HG03520 (cell line): ENCODE results near the gene MYL11.

Source experiments
- ATAC-seq: cut with Tn5 transposase; IDR thresholded peaks from one replicate; pipeline ENCODE4 v1.9.1; 2021; ENCODE audit warnings: mild to moderate bottlenecking, moderate library complexity; ENCODE audit not compliant: unreplicated experiment

Gene MYL11

DNA sequence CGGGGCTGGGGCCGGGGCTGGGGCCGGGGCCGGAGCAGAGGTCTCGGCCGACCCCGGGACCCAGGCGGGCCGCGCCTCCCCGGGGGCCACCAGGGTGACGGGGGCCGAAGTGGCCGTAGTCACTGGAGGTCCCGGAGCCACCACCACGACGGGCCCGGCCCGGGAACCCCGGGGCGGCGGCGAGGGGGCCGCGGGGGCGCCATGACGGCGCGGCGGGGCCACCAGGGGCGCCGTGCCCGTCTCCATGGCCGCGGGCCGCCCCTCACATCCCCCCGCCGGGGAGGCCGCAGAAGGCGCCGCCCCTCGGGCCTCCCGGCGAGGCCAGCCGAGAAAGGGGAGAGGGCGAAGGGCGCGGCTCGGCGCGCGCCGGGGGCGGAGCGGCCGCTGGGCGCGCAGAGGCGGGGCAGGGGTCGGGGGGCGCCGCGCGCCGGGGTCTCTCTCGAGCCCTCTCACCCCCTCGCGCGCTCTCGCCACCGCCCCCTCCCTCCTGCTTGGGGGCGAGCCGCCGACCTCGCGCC, 4.6 kb upstream of the MYL11 start:
- no peak for ATAC-seq

- peak; percentile 67 for ATAC-seq
Measured at GRCh38 chr16:30370456-30371247, 4.0 kb upstream of the MYL11 start, which contains the start of gene TBC1D10B. TBC1D10B (minus strand) TSS chr16:30370494; CDS start chr16:30370183, 311 bp downstream.

- no peak for ATAC-seq
Measured at GRCh38 chr16:30371248-30371816, 3.3 kb upstream of the MYL11 start.

DNA sequence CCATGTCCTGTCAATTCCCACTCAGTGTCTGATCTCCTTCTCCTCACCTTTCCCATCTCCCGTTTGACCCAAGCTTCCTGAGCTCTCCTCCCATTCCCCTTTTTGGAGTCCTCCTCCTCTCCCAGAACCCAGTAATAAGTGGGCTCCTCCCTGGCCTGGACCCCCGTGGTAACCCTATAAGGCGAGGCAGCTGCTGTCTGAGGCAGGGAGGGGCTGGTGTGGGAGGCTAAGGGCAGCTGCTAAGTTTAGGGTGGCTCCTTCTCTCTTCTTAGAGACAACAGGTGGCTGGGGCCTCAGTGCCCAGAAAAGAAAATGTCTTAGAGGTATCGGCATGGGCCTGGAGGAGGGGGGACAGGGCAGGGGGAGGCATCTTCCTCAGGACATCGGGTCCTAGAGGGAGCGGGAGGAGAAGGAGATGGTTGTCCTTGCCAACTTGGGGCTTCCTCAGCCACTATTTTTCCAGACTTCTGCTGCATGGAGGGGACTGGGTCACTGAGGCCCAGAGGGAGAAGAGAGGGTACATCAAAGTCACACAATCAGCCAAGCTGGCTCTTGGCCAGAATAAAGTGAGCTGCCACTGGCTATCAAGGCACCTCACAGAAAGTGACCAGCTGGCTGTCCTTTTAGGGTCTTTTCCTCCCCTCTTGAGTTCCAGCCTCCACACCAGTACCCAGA, 2.4 kb upstream of the MYL11 start:
- ATAC-seq, result no peak

- ATAC-seq, result no peak
Measured at GRCh38 chr16:30372725-30373124, 1.9 kb upstream of the MYL11 start.

DNA sequence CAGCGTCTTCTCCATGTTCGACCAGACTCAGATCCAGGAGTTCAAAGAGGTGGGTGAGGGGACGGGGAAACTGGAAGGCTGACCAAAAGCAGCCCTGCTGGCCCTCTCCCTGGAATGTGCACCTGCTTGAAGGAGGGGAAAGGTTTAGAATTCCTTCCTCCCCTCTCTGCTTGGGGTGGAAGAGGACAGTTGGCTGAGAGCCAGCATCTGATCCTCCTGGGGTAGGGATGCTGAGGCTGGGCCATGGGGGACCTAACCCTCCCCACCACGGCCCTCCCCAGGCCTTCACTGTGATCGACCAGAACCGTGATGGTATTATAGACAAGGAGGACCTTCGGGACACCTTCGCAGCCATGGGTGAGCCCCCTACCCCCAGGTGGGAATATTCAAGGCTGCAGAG, 1.3 kb downstream of the MYL11 start:
- ATAC-seq, result no peak

DNA sequence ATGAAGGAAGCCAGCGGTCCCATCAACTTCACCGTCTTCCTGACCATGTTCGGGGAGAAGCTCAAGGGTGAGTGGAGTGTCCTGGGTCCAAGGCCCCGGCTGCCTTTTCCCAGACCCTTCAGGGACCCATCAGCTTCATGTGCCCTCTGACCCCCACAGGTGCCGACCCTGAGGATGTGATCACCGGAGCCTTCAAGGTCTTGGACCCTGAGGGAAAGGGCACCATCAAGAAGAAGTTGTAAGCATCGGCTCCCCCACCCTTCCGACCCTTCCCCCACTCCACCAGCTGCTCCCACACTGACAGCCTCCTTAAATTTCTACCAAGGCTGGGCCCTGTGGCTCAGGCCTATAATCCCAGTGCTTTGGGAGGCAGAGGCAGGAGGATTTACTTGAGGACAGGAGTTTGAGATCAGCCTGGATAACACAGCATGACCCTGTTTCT, 1.9 kb downstream of the MYL11 start:
- ATAC-seq, result no peak

DNA sequence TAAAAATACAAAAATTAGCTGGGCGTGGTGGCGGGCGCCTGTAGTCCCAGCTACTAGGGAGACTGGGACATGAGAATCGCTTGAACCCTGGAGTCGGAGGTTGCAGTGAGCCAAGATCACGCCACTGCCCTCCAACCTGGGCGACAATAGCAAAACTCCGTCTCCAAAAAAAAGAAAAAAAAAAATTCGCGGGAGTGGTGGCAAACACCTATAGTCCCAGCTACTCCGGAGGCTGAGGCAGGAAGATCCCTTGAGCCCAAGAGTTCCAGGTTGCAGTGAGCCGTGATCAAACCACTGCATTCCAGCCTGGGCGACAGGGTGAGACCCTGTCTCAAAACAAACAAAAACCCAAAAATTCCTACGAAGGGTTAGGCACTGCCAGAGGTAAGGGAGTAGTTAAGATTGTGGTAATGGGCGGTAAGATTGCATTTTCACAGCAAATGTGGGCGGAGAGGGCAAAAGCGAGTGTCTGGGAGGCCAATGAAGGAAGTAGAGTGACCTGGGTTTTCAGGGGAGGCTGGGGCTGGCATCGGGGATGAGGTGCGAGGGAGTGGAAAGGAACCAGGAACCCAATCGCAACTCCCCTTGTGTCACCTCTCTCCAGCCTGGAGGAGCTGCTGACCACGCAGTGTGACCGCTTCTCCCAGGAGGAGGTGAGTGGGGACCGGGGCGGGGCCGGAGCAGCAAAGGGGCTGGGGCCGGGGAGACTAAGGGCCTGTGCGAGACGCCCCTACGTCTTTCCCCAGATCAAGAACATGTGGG, 2.6 kb downstream of the MYL11 start:
- ATAC-seq, result no peak

GRCh38 chr16:30377812-30378235, 3.2 kb downstream of the MYL11 start:
- peak; percentile 10 for ATAC-seq

GRCh38 chr16:30378236-30379157, 3.9 kb downstream of the MYL11 start:
- ATAC-seq, result peak; percentile 82

GRCh38 chr16:30379158-30379783, 4.7 kb downstream of the MYL11 start:
- ATAC-seq, result no peak

DNA sequence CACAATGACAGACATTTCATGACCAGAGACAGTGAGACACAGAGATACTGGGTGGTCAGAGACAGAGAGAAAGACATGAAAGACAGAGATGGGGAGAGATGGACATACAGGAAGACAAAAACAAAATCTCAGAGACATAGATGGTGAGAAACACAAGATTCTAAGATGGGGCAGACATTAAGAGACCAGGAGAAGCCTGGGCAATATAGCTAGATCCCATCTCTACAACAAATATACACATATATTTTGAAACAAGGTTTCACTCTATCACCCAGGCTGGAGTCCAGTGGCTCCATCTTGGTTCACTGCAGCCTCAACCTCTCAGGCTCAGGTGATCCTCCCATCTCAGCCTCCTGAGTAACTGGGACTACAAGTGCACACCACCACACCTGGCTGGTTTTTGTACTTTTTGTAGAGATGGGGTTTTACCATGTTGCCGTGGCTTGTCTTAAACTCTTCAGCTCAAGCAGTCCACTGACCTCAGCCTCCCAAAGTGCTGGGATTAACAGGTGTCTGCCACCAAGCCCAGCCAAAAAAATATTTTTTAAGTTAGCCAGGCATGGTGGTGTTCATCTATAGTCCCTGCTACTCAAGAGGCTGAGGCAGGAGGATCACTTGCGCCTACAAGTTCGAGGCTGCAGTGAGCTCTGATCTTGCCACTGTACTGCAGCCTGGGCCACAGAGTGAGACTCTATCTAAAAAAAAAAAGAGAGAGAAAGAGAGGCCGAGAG, 5.6 kb downstream of the MYL11 start:
- ATAC-seq, result no peak

GRCh38 chr16:30380803-30381208, 6.2 kb downstream of the MYL11 start:
- ATAC-seq, result no peak

DNA sequence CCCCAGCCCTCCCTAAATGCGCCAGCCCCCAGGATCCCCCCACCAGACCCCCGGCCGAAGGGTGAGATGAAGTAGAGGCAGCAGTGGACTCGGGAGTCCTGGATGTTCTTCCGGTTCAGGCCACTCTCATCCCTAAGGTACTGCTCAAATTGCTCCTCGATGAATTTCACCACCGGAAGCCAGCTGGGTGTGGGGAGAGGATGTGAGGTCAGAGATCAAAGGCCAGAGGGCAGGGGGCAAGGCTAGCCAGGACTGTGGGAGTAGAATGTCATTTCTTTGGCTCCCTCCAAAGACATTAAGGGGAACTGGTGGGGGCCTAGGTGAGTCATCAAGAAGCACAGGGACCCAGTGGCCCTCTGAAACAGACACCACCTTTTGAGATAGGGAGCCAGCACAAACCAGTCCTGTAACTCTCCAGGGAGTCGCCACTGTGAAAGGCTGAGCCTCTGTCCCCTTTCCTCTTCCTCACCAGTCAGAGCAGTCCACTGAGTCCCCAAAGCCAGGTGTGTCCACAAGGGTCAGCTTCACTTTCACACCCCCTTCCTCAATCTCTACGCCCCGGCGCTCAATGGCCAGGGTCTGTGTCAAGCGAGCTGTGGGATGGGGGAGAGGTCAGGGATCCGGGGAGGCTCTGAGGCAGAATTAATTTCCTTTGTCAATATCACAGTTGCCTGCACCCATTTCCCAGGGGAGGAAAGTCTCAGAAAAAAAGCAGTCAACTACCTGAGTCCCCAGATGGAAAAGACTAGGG, 6.9 kb downstream of the MYL11 start:
- no peak for ATAC-seq

DNA sequence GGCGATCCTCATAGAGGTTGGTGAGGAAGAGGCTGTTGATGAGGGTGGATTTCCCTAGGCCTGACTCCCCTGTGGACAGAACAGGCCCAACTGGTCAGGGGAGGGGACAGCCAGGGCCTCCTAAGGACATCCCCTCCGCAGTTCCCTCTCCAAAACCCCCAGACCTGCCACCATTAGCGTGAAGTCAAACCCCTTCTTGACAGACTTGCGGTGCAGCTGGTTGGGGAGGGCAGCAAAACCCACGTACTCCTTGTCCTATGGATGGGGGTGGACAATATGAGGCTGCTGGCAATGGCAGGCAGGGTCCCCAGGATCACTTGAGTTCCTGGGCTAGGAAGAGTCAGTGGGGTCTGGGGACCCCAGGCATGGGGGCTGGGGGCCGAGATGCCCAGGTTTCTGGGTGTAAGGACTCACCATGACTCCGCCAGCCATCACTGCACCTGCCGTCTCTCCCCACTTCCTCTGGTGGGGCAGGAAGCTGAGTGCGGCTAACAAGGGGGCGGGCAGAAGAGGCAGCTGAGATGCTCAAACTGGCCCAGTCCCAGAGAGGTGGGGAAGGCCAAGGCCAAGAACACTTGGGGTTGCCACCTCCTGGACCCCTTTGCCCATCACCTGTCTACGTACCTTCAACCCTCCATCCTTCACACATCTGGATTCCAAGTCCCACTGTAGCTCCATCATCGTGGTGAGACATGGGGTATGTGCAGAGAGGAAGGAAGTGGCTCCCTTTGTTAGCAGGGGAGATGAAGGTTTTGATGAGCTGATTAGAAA, 7.7 kb downstream of the MYL11 start, which contains the start of gene SEPTIN1:
Gene SEPTIN1, minus strand, starts transcription at position 451 of the 771 bp plus-strand sequence. Its CDS starts 19 bp downstream, at position 432.
- ATAC-seq, result no peak

DNA sequence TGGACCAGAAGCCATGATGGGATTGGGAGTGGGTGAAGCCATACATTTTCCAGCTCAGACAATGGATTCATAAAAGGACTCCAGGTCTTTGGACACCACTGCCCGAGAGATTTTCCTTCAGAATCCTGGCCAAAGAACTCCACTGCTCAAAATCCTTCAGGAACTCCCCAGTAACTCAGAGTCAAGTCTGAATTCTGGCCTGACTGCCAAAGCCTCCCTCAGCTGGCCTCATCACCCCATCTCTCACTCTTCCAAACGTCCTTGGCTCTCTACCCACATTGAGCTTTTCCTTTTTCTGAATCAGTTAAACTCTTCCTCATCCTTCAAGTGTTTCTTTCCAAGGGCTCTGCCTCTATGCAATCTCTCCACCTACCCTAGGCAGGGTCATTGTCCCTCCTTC, 8.9 kb downstream of the MYL11 start:
- ATAC-seq, result no peak

DNA sequence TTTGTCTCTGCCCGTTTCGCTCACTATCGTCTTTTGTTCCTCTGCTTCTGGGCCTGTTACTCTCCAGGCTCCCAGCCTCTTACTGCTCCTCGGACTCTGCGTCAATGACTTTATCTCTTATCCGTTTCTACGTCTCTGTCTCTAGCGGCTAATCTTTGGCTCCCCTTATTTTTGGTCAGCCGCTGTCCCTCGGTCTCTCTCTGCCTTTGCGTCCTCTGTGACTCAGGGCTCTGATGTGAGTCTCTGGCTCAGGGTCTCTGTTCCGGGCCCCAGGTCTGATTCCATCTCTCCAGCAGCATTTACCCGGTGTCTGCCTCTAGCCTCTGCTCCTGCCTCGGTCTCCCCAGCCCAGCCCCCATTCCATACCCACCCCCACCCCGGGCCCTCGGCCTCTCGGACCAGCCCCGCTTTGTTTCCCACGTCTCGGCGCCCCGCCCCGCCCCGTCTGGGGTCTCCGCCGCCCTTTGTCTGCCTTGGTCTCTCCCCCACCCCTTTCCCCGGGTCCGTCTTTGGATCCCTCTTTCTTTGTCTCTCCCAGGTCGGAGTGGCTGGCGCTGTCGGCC, 20.1 kb downstream of the MYL11 start:
- no peak for ATAC-seq
